Activated CD4-positive, alpha-beta T cell treated with anti-CD3 and anti-CD28 coated beads for 36 hours (primary cell): ENCODE results near the gene TM9SF3. TPM values are rescaled to one million over a fixed set of nuclear protein-coding genes. Genes with fewer than 3 reads are reported as not detected.

Experiments used
- ATAC-seq: fragments of 200-7000 bp; cut with Tn5 transposase; one replicate; pipeline ENCODE4 v1.10.0; 2021; ENCODE audit warnings: mild to moderate bottlenecking, moderate library complexity
- CTCF ChIA-PET: fragments of 350-600 bp; sonication (Branson Sonifier 250); formaldehyde crosslinking; loops from one replicate; lab custom pipeline; 2021; ENCODE audit warnings: antibody characterized with exemption; lab: Charles Lee
- POLR2A ChIA-PET: fragments of 350-600 bp; sonication (Branson Sonifier 250); formaldehyde crosslinking; loops from one replicate; lab custom pipeline; 2021; ENCODE audit warnings: antibody characterized with exemption, inconsistent platforms; lab: Charles Lee
- DNase-seq: peaks from one replicate; pipeline ENCODE4 v3.0.0-alpha.2; 2020
- H3K27ac Mint-ChIP-seq: one replicate; pipeline ENCODE4 v1.8.0; 2021; ENCODE audit warnings: mixed read lengths
- H3K27me3 Mint-ChIP-seq: one replicate; pipeline ENCODE4 v1.8.0; 2021; ENCODE audit warnings: mixed read lengths
- H3K36me3 Mint-ChIP-seq: one replicate; pipeline ENCODE4 v1.8.0; 2021; ENCODE audit warnings: low read depth, mixed read lengths
- H3K4me1 Mint-ChIP-seq: one replicate; pipeline ENCODE4 v1.8.0; 2021; ENCODE audit warnings: mixed read lengths
- H3K4me3 Mint-ChIP-seq: one replicate; pipeline ENCODE4 v1.8.0; 2021; ENCODE audit warnings: mild to moderate bottlenecking, moderate library complexity, mixed read lengths
- H3K9me3 Mint-ChIP-seq: one replicate; pipeline ENCODE4 v1.8.0; 2021; ENCODE audit warnings: low read depth, mixed read lengths
- intact Hi-C, 2 experiments: fragments of 100-400 bp; cut with DNase I in 1 of 2; cut with micrococcal nuclease in 1 of 2; formaldehyde crosslinking; loops; one replicate each; pipeline versions ENCODE4 v1.14.2 to v1.15.1; 2022 to 2024; cut with DNase I, micrococcal nuclease
- total RNA-seq, 2 experiments: library from RNA; stranded (reverse); gene quantifications; one replicate each; pipeline ENCODE4 v1.2.3, GENCODE V29; 2021

The TM9SF3 gene
- total RNA-seq, 2 experiments from 2014 or later = 45.3 to 70.2 TPM

DNA sequence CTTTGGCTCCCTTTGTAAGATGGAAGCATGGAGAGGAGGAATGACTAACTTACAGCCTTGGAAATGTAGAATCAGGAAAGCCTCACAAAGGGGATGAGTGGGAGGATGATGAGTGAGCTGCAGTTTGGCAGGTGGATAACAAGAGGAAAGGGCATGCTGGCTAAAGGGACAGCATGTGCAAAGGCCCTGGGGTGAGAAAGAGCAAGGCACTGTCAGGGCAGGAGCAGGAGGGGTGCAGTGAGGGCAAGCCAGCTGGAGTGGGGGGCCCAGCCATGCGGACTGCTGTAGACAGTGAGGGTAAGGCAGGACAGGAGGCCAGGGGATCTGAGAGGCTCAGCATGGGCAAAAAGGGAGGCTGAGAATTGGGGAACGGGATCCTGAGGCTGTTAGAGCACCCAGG, 93.6 kb downstream of the TM9SF3 start:
- H3K27ac Mint-ChIP-seq = no peak overlapping the region
- H3K4me3 Mint-ChIP-seq = no peak overlapping the region
- DNase-seq (no peak), ATAC-seq (no peak)
- no peaks in the 10 kb centered on the region for H3K4me1 Mint-ChIP-seq
- intact Hi-C loops = no loop called here
- ChIA-PET POLR2A (no interaction called here), CTCF (interaction anchor here (0.6 kb wide), 1 partner anchor 833 kb away, joined by 3 read pairs; no protein-coding TSS in a partner anchor)
- H3K36me3 Mint-ChIP-seq = no peaks in the 10 kb centered on the region
- peaks cover 3% of the 10 kb centered on the region for H3K27me3 Mint-ChIP-seq
- no peaks in the 10 kb centered on the region for H3K9me3 Mint-ChIP-seq

DNA sequence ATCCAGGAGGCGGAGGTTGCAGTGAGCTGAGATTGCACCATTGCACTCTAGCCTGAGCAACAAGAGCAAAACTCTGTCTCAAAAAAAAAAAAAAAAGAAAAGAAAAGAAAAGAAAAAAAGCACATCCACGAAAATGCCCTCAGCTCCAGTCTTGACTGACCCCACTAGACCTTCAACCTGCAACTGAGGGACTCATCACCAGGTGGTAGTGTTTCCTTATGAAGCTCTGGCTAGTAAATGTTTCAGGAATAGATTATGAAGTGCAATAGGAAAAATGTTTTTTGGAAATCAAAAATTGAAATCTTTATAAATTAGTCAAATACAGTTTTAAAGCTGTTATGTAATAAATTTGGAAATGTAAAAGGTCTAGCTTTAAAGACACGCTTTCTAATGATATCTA, 95.5 kb downstream of the TM9SF3 start:
- no peak overlapping the region for H3K27ac Mint-ChIP-seq
- H3K4me1 Mint-ChIP-seq = no peaks in the 10 kb centered on the region
- no peaks in the 10 kb centered on the region for H3K36me3 Mint-ChIP-seq
- CTCF ChIA-PET = interaction anchor here (0.6 kb wide), 1 partner anchor 68 kb away, joined by 3 read pairs; no protein-coding TSS in a partner anchor
- ATAC-seq = no peak
- H3K9me3 Mint-ChIP-seq = no peaks in the 10 kb centered on the region
- H3K27me3 Mint-ChIP-seq = peaks cover 3% of the 10 kb centered on the region
- H3K4me3 Mint-ChIP-seq = no peak overlapping the region
- intact Hi-C loops = no loop called here
- POLR2A ChIA-PET = no interaction called here
- no peak for DNase-seq

DNA sequence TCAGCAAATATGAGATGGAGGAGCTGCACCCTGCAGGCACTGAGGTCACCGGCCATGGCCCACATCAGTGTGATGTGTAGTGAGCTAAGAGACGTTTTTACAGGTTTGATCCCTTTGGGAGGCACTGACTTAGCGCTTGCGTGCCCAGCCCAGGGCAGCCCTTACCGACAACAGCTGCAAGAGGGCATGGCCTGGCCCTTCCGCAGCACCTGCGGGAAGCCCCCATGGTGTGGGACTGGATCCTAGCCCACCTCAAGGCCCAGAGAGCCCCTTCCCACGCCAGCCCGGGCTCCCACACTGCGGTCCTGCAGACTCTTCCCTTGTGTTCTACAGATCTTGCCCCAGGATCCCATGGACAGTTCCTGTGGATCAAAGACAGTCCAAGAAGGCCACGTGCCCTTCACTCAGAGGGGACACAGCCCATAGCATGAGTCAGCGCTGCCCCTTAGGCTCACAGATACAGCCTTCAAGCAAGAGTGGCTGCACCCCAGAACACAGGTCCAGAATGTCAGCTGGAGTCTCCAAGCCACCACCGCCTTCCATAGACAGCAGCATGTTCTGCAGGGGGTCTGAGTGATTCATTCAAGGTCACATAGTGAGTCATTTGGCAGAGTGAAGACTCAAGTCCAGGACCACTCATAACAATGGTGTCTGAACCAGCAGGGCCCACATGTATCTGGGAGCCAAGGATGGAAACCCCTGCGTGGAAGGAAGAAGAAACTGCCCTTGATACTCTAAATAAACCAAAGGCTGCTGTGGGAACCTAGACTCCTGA, 98.5 kb downstream of the TM9SF3 start:
- DNase-seq = no peak
- ChIA-PET CTCF (interaction anchor here (0.5 kb wide), 1 partner anchor 722 kb away, joined by 3 read pairs; no protein-coding TSS in a partner anchor), POLR2A (no interaction called here)
- no peak overlapping the region for H3K4me3 Mint-ChIP-seq
- ATAC-seq = no peak
- intact Hi-C loops = no loop called here
- H3K9me3 Mint-ChIP-seq = no peaks in the 10 kb centered on the region
- H3K36me3 Mint-ChIP-seq = no peaks in the 10 kb centered on the region
- no peak overlapping the region for H3K27ac Mint-ChIP-seq
- H3K27me3 Mint-ChIP-seq = peaks cover 4% of the 10 kb centered on the region
- no peaks in the 10 kb centered on the region for H3K4me1 Mint-ChIP-seq

DNA sequence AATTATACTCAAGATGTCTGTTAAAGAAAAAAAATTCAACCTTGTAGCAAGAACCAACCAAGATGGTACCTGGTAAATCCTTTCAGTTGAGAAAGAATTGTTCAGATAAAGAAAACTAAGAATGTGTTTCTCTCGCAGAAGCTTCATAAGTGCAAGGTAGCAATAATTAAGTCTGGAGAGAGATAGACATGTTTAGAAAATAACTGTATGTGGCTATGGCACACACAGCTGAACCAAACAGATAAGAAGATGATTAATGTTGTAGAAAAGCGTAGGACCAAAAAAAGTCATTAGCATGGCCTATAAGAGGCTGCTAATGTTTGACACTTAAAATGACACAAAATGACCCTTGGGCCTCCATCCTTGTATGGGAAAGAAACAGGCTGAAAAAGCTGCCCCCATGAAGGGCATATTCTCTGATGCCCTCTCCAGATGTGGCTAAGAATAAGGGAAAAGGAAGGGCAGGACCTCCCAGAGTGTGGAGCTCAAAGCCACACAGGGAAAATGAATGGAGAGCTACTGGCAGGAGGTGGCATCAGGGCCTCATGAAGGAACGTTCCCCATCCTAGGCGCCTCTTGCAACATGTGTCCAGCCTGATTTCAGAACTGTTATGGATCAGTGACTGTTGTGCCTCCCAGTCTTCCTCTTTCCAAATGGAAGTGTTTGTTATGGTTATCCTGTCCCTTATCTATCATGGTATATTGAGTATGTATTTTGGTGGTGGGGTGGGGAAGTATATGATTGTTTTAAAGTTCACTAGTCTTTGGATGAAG, 103.8 kb downstream of the TM9SF3 start:
- DNase-seq (no peak), ATAC-seq (no peak)
- Mint-ChIP-seq H3K9me3 (no peaks in the 10 kb centered on the region), H3K27me3 (peaks cover 8% of the 10 kb centered on the region), H3K27ac (no peak overlapping the region), H3K4me1 (no peaks in the 10 kb centered on the region), H3K4me3 (no peak overlapping the region), H3K36me3 (no peaks in the 10 kb centered on the region)
- ChIA-PET CTCF (interaction anchor here (0.8 kb wide), 1 partner anchor 9 kb away, joined by 6 read pairs; no protein-coding TSS in a partner anchor), POLR2A (no interaction called here)
- intact Hi-C loops = no loop called here

DNA sequence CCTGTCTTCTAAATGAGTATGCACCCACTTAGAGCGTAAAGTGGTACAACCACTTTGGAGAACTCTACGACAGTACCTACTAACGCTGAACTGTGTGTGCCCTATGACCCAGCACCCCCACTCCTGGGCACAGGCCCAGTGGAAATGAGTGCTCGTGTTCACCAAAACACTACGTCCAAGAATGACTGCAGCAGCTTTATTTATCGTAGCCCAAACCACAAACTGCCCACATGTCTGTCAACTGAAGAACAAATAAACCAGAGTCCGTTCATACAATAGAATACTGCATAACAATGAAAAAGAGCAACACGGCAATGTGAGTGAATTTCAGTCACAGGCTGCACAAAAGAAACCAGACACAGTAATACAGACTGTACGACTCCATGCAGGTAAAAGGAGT, 108.5 kb downstream of the TM9SF3 start:
- intact Hi-C loops = no loop called here
- Mint-ChIP-seq H3K4me1 (no peaks in the 10 kb centered on the region), H3K4me3 (no peak overlapping the region), H3K27ac (no peak overlapping the region), H3K9me3 (no peaks in the 10 kb centered on the region), H3K36me3 (no peaks in the 10 kb centered on the region), H3K27me3 (peaks cover 4% of the 10 kb centered on the region)
- no peak for DNase-seq
- ChIA-PET POLR2A (no interaction called here), CTCF (no interaction called here)
- ATAC-seq = no peak

DNA sequence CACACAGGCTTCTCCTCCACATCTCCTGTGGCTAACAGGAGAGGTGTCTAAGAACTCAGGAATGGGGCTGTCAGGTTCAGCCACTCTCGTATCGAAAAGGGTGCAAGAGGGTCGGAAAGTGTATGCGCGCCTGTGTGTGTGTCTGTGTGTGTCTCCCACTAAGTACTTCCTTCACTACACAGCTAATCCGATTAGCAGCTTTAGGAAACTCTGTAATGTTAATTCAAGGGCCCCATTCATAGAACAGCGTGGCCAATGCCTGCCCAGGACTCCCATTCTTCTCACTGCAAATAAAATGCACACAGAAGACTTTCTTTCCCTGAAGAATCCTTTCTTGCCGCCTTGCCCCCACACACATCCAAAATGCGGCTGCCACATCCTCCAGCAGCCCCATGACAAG, 112.9 kb downstream of the TM9SF3 start:
- Mint-ChIP-seq H3K27ac (no peak overlapping the region), H3K4me3 (no peak overlapping the region), H3K27me3 (peaks cover 8% of the 10 kb centered on the region), H3K36me3 (no peaks in the 10 kb centered on the region), H3K4me1 (no peaks in the 10 kb centered on the region), H3K9me3 (no peaks in the 10 kb centered on the region)
- intact Hi-C loops = no loop called here
- no peak for DNase-seq
- ChIA-PET POLR2A (no interaction called here), CTCF (no interaction called here)
- ATAC-seq = no peak

DNA sequence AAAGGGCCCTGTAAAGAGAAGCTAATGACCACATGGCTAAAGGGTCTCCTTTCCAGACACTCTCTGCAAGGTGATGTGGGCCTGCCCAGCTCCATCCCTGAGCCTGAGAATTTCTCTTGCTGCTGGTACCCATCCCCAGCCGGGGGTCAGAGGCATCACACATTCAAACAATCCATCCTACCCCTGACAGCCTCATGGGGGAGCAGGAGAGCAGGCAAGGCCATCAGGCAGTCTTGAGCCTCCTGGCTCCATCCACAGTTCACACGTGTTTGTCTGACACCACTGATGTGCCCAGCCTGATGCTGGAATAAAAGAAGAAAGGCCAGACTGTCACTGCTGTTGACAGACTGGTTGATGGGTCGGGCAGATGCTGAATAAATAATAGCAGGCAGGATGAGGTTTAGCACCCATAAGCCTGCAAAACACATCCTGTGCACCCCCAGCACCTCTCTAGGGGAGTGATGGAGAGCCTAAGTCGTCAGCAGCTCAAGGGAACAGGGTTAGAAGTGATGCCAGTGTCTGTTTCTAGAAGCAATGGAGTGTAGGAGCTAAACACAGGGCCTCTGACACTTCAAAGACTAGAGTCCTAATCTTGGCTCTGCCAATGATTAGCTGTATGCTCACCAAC, 116.6 kb downstream of the TM9SF3 start:
- peaks cover 11% of the 10 kb centered on the region for H3K27me3 Mint-ChIP-seq
- no peaks in the 10 kb centered on the region for H3K36me3 Mint-ChIP-seq
- ATAC-seq = peak; percentile 95
- ChIA-PET CTCF (interaction anchor here (0.6 to 1.3 kb wide), 6 partner anchors 8 to 567 kb away, joined by 3 to 5 read pairs (median 3); no protein-coding TSS in a partner anchor), POLR2A (no interaction called here)
- no peaks in the 10 kb centered on the region for H3K9me3 Mint-ChIP-seq
- peak; percentile 61 for DNase-seq
- intact Hi-C loops = no loop called here
- no peak overlapping the region for H3K4me3 Mint-ChIP-seq
- no peaks in the 10 kb centered on the region for H3K4me1 Mint-ChIP-seq
- no peak overlapping the region for H3K27ac Mint-ChIP-seq

DNA sequence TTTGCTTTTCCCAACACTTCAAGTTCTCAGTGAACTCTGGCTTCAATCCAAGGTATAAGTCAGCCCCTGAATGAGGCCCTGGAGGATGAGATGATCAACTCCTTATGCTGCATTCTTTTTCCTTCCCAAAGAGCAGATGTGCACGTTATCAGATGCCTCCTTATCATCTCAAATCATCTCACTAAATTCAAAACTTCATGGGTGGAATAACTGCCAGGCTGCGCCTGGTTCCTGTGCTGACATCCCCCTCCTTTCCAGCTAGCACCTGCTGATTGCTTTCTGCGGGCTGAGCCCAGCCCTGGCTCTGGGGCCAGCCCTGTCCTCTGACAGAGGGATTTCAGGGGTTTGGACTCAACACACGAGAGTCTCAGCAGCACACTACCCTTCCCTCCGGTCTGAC, 118.0 kb downstream of the TM9SF3 start:
- ChIA-PET POLR2A (no interaction called here), CTCF (interaction anchor here (0.5 to 0.6 kb wide), 2 partner anchors 11 to 73 kb away, joined by 3 to 4 read pairs; no protein-coding TSS in a partner anchor)
- intact Hi-C loops = no loop called here
- H3K4me3 Mint-ChIP-seq = no peak overlapping the region
- DNase-seq (no peak), ATAC-seq (no peak)
- peaks cover 11% of the 10 kb centered on the region for H3K27me3 Mint-ChIP-seq
- no peak overlapping the region for H3K27ac Mint-ChIP-seq
- H3K4me1 Mint-ChIP-seq = no peaks in the 10 kb centered on the region
- no peaks in the 10 kb centered on the region for H3K9me3 Mint-ChIP-seq
- H3K36me3 Mint-ChIP-seq = no peaks in the 10 kb centered on the region

Other genes with a start within 250 kb of the TM9SF3 start
- not detected for gene OPALIN, start 228.0 kb downstream of the TM9SF3 start, total RNA-seq
- gene TLL2, start 73.1 kb downstream of the TM9SF3 start, total RNA-seq = under 1 TPM in 1 of 2 experiments, not detected in 1; 0.02 TPM
- 1 to 10 TPM; 2.7 to 2.9 TPM for gene PIK3AP1, start 133.5 kb upstream of the TM9SF3 start, total RNA-seq
- 10 to 100 TPM; 22.0 to 23.4 TPM for gene LCOR, start 245.3 kb upstream of the TM9SF3 start, total RNA-seq